ENCODE data around the gene CYP27B1. TPM values are rescaled to one million over a fixed set of nuclear protein-coding genes. Genes with fewer than 3 reads are reported as not detected.

The CYP27B1 gene
- total and polyA plus RNA-seq, 9 of the 15 experiments (the other 6 are each of a cell fraction or from before 2014, with no cell fraction given): 0.18 to 4.2 (median 1.8) TPM

- FAIRE-seq (no peak), ATAC-seq (no peak), DNase-seq (ENCODE audit: extremely low read depth in 1 of 4, low spot score in 3 of 4) (no peak)
- ChIA-PET POLR2A (interaction anchor here (1.0 to 1.9 kb wide), 3 partner anchors 10 to 30 kb away, joined by 3 to 5 read pairs (median 4); partner anchors contain the start of gene OS9), CTCF (ENCODE audit: low intra/inter-chr PET ratio) (no interaction called here)
- no peak overlapping the region for H3K27ac ChIP-seq (ENCODE audit: extremely low read depth, low read depth, low read length)
- no TSS peak for BruUV-seq (replicated peaks)
- WGBS (ENCODE audit: insufficient coverage, low coverage, missing lambda C conversion rate): 30% methylated on average over 2 of the region's 2 CpGs
- TF ChIP-seq ZNF133 (CRISPR knock-in tag; IDR thresholded peaks at IDR 0.05) (no peak), GABPB1 (CRISPR knock-in tag; IDR thresholded peaks at IDR 0.05) (no peak), EZH2 (IDR thresholded peaks at IDR 0.05; ENCODE audit: borderline replicate concordance, low read depth, low read length) (no peak), WHSC1 (IDR thresholded peaks at IDR 0.05; ENCODE audit: low read length) (no peak)
- TF ChIP-seq, protein P1, sequence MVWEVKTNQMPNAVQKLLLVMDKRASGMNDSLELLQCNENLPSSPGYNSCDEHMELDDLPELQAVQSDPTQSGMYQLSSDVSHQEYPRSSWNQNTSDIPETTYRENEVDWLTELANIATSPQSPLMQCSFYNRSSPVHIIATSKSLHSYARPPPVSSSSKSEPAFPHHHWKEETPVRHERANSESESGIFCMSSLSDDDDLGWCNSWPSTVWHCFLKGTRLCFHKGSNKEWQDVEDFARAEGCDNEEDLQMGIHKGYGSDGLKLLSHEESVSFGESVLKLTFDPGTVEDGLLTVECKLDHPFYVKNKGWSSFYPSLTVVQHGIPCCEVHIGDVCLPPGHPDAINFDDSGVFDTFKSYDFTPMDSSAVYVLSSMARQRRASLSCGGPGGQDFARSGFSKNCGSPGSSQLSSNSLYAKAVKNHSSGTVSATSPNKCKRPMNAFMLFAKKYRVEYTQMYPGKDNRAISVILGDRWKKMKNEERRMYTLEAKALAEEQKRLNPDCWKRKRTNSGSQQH (CRISPR knock-in tag; IDR thresholded peaks at IDR 0.05): no peak
- H3K27me3 ChIP-seq (ENCODE audit: control insufficient read depth in 2 of 2, insufficient read depth in 2 of 2, low read length in 2 of 2): peaks cover 0 to 4% of the 10 kb centered on the region in 2 experiments; a peak in 1 of 5 replicates
- H4K20me1 ChIP-seq (replicated peaks; ENCODE audit: control insufficient read depth, insufficient read depth, low read length): no peaks in the 10 kb centered on the region
- H3K4me1 ChIP-seq (replicated peaks in 1 of 2; ENCODE audit: control insufficient read depth in 2 of 2, insufficient read depth in 2 of 2, low read length in 2 of 2): peaks cover 0 to 20% of the 10 kb centered on the region in 2 experiments; a peak in 2 of 5 replicates
- H3K79me2 ChIP-seq (ENCODE audit: control insufficient read depth, insufficient read depth, low read length): no peaks in the 10 kb centered on the region
- no peak overlapping the region for H2AFZ ChIP-seq (ENCODE audit: low read depth, low read length)
- peak overlapping the region in 1 of 2 experiments; percentile 75; a peak in 1 of 4 replicates for H3K9ac ChIP-seq (ENCODE audit: insufficient read depth in 1 of 2, low read depth in 2 of 2, low read length in 2 of 2)
- no peaks in the 10 kb centered on the region for H3K9me1 ChIP-seq (ENCODE audit: control insufficient read depth, insufficient read depth, low read length)
- H3K4me3 ChIP-seq: no peak overlapping the region
- intact Hi-C loops (cut with micrococcal nuclease): no loop called here
- no peak overlapping the region for H3K4me2 ChIP-seq (ENCODE audit: insufficient read depth, low read length)
- peaks cover 24% of the 10 kb centered on the region; the same call in 2 of the 3 replicates for H3K36me3 ChIP-seq (ENCODE audit: control insufficient read depth, insufficient read depth, low read length)
- H3K9me3 ChIP-seq (replicated peaks; ENCODE audit: control insufficient read depth, insufficient read depth, low read depth, low read length): no peaks in the 10 kb centered on the region; the same call in 1 of the 2 replicates
- in situ Hi-C loops (cut with MboI): no loop called here
Observed at GRCh38 chr12:57723630-57723962, 43.3 kb downstream of the CYP27B1 start.
